DMS53 treated with DMSO at 0.1 percent for 48 hours (cell line): ENCODE measurements around the gene SLC43A3.
"Not testable (repeated sequence)": the region's sequence is repeated elsewhere in the genome, so short reads cannot be mapped to it uniquely, and the experiment has no call there.

ENCODE experiments used
- DNase-seq: peaks from one replicate; lab custom pipeline; 2025; ENCODE audit not compliant: unreplicated experiment; lab: John Stamatoyannopoulos, UW

Gene SLC43A3

DNA sequence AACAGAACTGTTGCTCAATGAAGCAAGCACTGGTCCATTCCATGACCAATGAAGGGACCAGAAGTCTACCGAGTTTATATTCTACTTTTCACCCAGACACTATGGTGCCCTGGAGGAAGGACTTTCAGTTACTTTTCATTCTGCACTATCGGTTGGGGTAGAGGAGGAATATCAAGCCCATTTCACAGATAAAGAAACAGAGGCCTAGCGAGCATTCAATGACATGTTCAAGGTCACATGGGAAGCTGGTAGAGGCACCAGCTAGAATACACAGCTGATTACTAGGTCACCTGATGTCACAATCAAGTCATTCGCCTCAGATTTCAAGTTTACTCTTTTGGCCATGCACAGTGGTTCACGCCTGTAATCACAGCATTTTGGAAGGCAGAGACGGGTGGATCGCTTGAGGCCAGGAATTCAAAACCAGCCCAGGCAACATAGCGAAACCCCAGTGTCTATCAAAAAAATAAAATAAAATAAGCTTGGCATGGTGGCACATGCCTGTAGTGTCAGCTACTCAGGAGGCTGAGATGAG is 18.9 kb downstream of the SLC43A3 start:
- no peak for DNase-seq

DNA sequence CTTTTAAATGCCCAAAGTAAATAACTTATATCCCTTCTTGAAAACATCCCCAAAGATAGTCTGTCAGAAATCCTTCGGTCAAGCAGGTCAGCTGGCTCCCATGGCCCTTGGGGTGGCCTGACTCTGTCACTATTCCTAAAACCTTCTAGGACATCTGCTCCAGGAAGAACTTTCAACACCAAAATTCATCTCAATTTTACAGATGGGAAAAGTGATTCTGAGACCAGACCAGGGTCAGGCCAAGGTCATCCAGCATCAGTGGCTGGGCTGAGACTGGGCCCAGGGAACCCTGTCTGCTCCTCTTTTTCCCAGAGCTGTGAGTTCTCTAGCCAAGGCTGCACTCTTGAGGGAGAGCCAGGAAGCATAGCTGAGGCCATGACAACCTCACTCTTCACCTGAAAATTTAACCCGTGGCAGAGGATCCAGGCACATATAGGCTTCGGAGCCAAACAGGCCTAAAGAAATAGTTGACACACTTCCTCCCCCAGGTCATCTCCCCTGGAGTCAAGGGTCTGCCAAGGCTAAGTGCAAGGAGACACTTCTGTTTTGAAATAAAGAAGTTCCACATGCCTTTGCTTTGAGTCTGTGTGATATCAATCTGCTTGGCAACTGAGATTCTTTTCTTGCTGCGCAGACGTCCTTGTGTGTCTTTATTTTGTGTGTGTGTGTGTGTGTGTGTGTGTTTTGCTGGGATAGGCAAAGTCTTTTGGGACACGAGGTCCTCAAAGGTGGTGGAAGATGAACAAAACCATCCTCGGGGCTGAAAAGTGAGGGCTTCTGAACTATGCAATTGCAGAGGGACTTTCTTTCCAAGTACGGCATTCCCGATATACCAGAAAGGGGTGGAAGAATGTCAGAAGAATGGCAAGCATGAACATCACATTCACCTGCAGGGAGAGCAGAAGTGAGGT is 19.7 kb downstream of the SLC43A3 start:
- DNase-seq: no peak

DNA sequence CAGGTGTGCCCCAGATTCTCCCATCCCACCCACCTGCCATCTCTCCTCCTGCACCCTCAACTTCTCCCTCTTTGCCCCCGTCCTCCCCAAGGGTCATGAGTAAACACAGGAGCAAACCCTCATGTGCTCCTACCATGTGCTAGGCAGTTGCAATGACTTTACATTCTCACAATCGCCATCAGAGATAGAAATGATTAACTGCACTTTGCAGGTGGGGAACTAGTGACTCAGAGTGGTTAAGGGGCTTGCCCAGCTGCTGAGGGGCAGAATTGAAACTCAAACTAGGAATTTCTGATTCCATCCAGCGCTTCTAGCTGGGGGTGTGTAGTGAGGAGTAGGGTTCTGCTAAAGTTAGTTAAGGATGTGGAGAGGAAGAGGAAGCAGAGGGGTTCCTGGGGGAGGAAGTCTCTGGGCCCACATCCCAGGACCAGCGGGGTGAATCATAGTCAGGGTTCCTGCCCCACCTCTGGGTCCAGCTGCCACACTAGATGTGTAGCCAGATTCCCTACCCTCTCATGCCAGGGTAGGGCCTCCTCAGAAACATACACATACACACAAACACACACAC is 20.5 kb downstream of the SLC43A3 start:
- no peak for DNase-seq

DNA sequence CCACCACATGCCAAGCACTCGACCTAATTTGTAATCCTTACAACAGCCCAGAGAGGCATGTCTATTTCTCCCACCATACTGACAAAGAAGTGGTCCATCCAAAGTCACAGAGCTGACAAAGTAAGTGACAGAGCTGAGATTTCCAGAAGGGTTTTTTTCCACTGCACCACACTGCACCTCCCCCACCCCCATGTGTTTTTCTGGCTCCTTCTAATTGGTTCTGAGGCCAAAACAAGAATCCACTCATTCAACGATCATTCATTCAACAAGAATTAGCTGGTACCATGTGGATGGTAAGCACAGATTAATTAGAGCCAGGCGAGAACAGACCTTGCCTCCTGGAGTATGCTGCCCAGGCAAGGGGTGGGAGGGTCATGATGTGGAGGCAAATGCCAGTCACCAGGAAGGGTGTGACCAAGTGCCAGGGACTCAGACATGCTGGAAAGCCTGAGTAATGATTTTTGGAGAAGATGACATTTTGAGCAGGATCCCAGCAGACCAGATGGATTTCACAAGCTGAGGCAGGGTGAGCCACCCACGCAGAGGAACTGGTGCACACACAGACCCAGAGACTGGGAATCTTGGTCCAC is 21.6 kb downstream of the SLC43A3 start:
- DNase-seq: no peak

DNA sequence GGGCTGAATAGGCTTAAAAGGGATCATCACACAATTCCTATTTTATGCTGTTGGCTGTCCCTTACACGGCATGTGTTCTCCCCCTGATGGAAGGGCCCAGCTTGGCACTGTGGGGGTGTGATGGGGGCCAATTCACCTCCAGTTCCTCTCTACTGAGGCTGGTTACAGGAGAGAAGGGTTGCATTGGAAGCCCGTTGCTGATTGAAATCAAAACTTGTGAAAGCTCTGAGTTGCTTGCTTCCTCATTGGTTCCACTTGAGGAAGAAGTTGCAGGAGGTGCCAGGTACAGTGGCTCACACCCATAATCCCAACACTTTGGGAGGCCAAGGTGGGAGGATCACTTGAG is 23.1 kb downstream of the SLC43A3 start:
- no peak for DNase-seq

DNA sequence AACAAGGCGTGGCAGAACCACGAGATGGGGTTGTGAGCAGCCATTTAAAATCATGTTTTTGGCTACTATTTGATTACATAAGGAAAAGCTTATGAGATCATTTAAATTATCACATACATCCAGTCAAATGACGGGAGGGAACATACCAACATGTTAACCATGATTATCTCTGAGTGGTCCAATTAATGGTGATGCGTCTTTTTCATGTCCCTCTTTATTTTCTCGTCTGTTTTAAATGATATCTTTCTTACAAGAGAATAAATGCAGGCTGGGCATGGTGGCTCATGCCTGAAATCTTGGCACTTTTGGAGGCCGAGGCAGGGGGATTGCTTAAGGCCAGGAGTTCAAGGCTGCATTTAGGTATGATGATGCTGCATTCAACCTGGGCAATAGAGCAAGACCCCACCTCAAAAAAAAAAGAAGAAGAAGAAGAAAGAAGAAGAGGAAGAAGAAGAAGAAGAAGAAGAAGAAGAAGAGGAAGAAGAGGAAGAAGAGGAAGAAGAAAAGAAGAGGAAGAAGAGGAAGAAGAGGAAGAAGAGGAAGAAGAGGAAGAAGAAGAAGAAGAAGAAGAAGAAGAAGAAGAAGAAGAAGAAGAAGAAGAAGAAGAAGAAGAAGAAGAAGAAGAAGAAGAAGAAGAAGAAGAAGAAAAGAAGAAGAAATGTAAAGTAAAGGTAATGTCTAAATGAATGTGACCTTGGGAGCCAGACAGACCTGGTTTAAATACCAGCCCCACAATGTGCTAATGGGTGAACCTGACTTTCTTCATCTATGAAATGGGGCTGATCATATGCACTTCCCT is 23.7 kb downstream of the SLC43A3 start:
- not testable (repeated sequence) for DNase-seq

- no peak for DNase-seq
These were observed 24.5 kb downstream of the SLC43A3 start for GRCh38 chr11:57402188-57403002.

GRCh38 chr11:57399972-57400578 is 26.8 kb downstream of the SLC43A3 start:
- no peak for DNase-seq

GRCh38 chr11:57399221-57399620 is 27.7 kb downstream of the SLC43A3 start:
- no peak for DNase-seq

GRCh38 chr11:57397394-57397990 is 29.4 kb downstream of the SLC43A3 start:
- no peak for DNase-seq

- no peak for DNase-seq
These were observed 30.2 kb downstream of the SLC43A3 start for GRCh38 chr11:57396744-57397143.

DNA sequence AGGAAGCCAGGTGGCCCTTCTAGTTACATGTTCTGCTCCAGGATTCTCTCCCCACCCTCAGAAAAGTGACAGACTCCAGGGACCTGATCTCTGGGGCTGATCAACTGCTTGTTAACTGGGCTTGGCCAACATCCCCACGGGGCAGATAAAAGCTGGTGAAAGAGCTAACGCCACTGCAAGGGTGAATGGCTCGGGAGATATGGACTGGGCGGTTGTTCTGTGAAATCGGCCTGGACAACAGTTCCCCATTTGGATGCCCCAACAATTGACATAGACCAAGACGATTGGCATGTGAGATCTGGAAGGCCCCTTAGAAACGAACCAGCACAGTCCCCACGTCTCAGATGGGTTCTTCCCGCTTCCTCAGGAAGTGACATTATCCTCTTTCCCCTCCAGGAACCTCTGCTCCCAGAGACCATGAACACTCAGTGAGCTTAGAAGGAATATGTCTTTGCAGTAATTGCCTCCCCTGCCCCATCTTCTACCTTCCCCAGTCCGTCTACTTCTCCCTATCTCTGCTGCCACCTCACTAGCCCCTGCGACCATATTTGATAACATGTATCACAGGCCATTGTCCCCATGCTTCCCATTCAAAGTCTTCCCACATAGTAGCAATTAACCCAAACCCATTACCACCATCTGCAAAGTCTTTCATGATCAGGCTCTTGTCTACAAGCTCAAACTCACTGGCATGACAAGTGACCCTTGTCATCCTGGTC is 30.9 kb downstream of the SLC43A3 start:
- DNase-seq: no peak

- DNase-seq: no peak
These were observed 32.5 kb downstream of the SLC43A3 start for GRCh38 chr11:57394203-57394965.

DNA sequence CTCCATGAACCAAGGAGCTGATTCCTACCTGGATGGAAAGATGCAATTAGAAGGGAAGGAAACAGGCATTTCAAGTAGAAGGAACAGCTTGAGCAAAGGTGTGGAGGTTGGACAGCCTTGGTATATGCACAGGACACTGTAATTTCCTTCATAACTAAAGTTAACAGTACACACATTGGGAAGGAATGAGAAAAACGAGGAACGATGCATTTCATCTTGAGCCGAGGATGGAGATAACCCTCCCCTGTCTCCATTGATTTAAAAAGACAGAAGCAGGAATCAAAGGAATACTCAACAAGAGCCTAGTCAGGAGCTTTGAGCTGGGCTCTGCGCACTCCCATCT is 34.2 kb downstream of the SLC43A3 start:
- DNase-seq: no peak

DNA sequence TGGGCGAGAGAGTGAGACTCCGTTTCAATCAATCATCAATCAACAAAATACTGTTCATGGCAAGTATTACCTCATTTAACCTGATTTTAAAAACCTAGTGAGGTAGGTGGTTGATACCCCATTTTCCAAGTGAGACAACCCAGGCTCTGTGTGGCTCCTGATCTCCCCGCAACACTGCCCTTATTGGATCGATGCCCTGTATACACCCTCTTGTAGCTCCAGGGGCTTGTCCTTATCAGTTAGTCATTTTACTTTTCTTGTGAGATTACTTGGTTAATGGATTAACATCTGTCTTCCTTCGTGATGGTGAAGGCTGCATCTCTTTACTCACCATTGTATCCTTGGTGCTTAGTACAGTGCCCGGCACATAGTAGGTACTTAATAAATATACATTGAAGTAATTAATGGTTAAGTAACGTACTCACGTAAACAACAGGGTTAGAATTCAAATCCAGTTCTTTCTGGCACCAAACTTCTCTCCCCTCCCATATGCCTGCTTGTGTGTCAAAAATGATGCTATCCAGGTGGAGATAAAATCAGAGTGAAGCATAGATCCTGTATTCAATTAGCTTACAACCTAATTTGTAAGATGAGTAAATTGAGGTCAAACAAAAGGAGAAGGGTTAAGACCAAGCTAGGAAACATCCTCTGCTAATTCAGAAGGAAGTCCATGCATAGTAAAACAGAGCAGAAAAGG is 34.7 kb downstream of the SLC43A3 start:
- DNase-seq: no peak

- DNase-seq: no peak
These were observed 35.4 kb downstream of the SLC43A3 start for GRCh38 chr11:57391539-57391938.

DNA sequence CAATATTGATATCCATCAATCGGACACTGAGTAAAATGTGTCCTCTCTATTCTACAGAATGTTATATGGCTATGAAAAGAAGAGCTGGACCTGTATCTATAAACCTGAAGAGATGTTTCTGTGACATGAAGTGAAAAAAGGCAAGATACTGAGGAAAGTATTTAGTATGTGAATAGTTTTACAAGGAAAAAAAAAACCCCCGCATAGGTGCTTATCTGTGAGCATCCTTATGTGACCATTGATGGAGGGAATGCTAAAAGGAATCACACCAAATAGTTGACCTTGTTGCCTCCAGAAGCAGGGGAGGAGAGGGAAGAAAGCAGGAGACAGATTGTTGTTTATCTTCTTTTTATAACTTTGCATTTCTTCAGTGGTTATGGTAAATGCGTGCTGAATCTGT is 35.8 kb downstream of the SLC43A3 start:
- no peak for DNase-seq

GRCh38 chr11:57390535-57390934 is 36.4 kb downstream of the SLC43A3 start, which contains the start of gene PRG2:
Gene PRG2, minus strand, starts transcription at chr11:57390650. Its CDS starts 706 bp downstream, at chr11:57389944.
- DNase-seq: no peak
